ENCODE results near the gene HTRA2.

Gene HTRA2

GRCh38 chr2:74562126-74562775, 32.5 kb downstream of the HTRA2 start:
- no peak for DNase-seq (ENCODE audit: low read depth)

GRCh38 chr2:74564222-74564621, 34.5 kb downstream of the HTRA2 start:
- DNase-seq (ENCODE audit: low read depth): no peak

- no peak for DNase-seq (ENCODE audit: low read depth)
Observed at GRCh38 chr2:74566076-74566753, 36.5 kb downstream of the HTRA2 start.

GRCh38 chr2:74566754-74567085, 37.0 kb downstream of the HTRA2 start:
- DNase-seq (ENCODE audit: low read depth): no peak

GRCh38 chr2:74567881-74568280, 38.1 kb downstream of the HTRA2 start:
- no peak for DNase-seq (ENCODE audit: low read depth)

GRCh38 chr2:74569686-74570085, 40.0 kb downstream of the HTRA2 start:
- DNase-seq (ENCODE audit: low read depth): no peak

- DNase-seq (ENCODE audit: low read depth): no peak
Observed at GRCh38 chr2:74571058-74571457, 41.3 kb downstream of the HTRA2 start.

- DNase-seq (ENCODE audit: low read depth): no peak
Observed at GRCh38 chr2:74572178-74572925, 42.6 kb downstream of the HTRA2 start.

- no peak for DNase-seq (ENCODE audit: low read depth)
Observed at GRCh38 chr2:74573747-74574562, 44.2 kb downstream of the HTRA2 start.

GRCh38 chr2:74575320-74575719, 45.6 kb downstream of the HTRA2 start:
- DNase-seq (ENCODE audit: low read depth): no peak

- DNase-seq (ENCODE audit: low read depth): no peak
Observed at GRCh38 chr2:74576211-74576862, 46.6 kb downstream of the HTRA2 start.

GRCh38 chr2:74576863-74577229, 47.1 kb downstream of the HTRA2 start:
- no peak for DNase-seq (ENCODE audit: low read depth)

- no peak for DNase-seq (ENCODE audit: low read depth)
Observed at GRCh38 chr2:74577448-74577847, 47.7 kb downstream of the HTRA2 start.

- no peak for DNase-seq (ENCODE audit: low read depth)
Observed at GRCh38 chr2:74578408-74578807, 48.7 kb downstream of the HTRA2 start.

GRCh38 chr2:74581463-74581862, 51.7 kb downstream of the HTRA2 start:
- no peak for DNase-seq (ENCODE audit: low read depth)

- DNase-seq (ENCODE audit: low read depth): no peak
Observed at GRCh38 chr2:74582184-74582583, 52.5 kb downstream of the HTRA2 start.

All from stimulated activated CD8-positive, alpha-beta memory T cell treated with anti-CD3 and anti-CD28 coated beads, Interleukin-15, amount 100 ng/mL, for 1 hour (primary cell).